K562 (cell line): ENCODE data around the gene RNASE4. TPM values are rescaled to one million over a fixed set of nuclear protein-coding genes. Genes with fewer than 3 reads are reported as not detected.
A peak's percentile ranks its signal among the peaks of the same experiment; 100 is the strongest.

Experiments used
- BMI1 ChIP-seq: fragments of 150-350 bp; IDR thresholded peaks from 2 replicates; pipeline ENCODE4 v1.6.1; 2014; ENCODE audit warnings: low read length
- CEBPG ChIP-seq, 3 experiments: fragments of 200-800 bp in 1 of 3; sonication (Bioruptor generic) in 1 of 3; sonication (generic) in 1 of 3; formaldehyde crosslinking in 1 of 3; IDR thresholded peaks in 2 of 3; conservative IDR thresholded peaks in 1 of 3; 2 replicates each; pipeline versions ENCODE4 v1.6.1 to v1.8.0; 2016 to 2022; ENCODE audit warnings: missing compliant biosample characterization in 2 of 3, missing genetic modification characterization in 2 of 3, mild to moderate bottlenecking in 1 of 3, missing genetic modification reagents in 1 of 3
- GATAD2A ChIP-seq: fragments of 450-650 bp; IDR thresholded peaks from 2 replicates; pipeline ENCODE4 v1.6.1; 2017
- KLF16 ChIP-seq: IDR thresholded peaks from 2 replicates; pipeline ENCODE4 v1.6.1; 2016; ENCODE audit warnings: antibody characterized with exemption
- MGA ChIP-seq: fragments of 450-650 bp; IDR thresholded peaks from 2 replicates; pipeline ENCODE4 v1.6.1; 2016; ENCODE audit warnings: mild to moderate bottlenecking, moderate library complexity
- PML ChIP-seq: IDR thresholded peaks from 2 replicates; pipeline ENCODE4 v1.6.1; 2012; ENCODE audit warnings: low read length, inconsistent platforms
- STAT5B ChIP-seq: fragments of 250-450 bp; sonication (Bioruptor Pico); IDR thresholded peaks from 2 replicates; pipeline ENCODE4 v1.8.0; 2021; ENCODE audit warnings: mild to moderate bottlenecking, inconsistent platforms
- TAF9B ChIP-seq: fragments of 450-650 bp; IDR thresholded peaks from 2 replicates; pipeline ENCODE4 v1.6.1; 2018; ENCODE audit warnings: mild to moderate bottlenecking; ENCODE audit not compliant: partially characterized antibody
- ZBTB26 ChIP-seq: fragments of 450-650 bp; formaldehyde crosslinking; IDR thresholded peaks from 2 replicates; pipeline ENCODE4 v1.4.0; 2022; ENCODE audit warnings: missing genetic modification characterization
- ZNF740 ChIP-seq, 3 experiments: fragments of 200-800 bp in 1 of 3; sonication (Bioruptor generic) in 1 of 3; sonication (generic) in 1 of 3; formaldehyde crosslinking in 1 of 3; IDR thresholded peaks; 2 replicates each; pipeline versions ENCODE4 v1.6.1 to v1.8.0; 2016 to 2022; ENCODE audit warnings: mild to moderate bottlenecking in 2 of 3, missing compliant biosample characterization in 2 of 3, missing genetic modification characterization in 2 of 3, missing genetic modification reagents in 1 of 3
- polyA plus RNA-seq, 8 experiments: library from polyadenylated mRNA; depleted of rRNA in 4 of 8; stranded (reverse) in 5 of 8; unstranded in 3 of 8; fragments of >200 nt; fragmentation: Nextera tagmentation in 2 of 8; fragmentation: Illumina TruSeq in 1 of 8; extraction: Ambion mirVana in 2 of 8; extraction: Trizol in 1 of 8; gene quantifications; 2 replicates each; pipeline versions ENCODE4 v1.2.1 to v1.2.3, GENCODE V29; 2011 to 2014; ENCODE audit warnings: inconsistent platforms in 1 of 8, missing spikeins in 1 of 8
- total RNA-seq, 7 experiments: library from RNA; depleted of rRNA in 6 of 7; stranded (reverse); fragments of >200 nt in 6 of 7; fragmentation: Illumina TruSeq in 2 of 7; extraction: Trizol in 2 of 7; gene quantifications; 2 replicates each; pipeline versions ENCODE4 v1.2.1 to v1.2.3, GENCODE V29; 2011 to 2021; ENCODE audit warnings: low replicate concordance in 1 of 7
- TF ChIP-seq, protein P1 (sequence below): IDR thresholded peaks from 2 replicates; pipeline ENCODE4 v1.6.1; 2014; ENCODE audit warnings: antibody characterized with exemption

Gene RNASE4
- total and polyA plus RNA-seq, 9 of the 15 experiments (the other 6 are each of a cell fraction or from before 2014, with no cell fraction given), result 0.09 to 0.22 (median 0.13) TPM; not detected in 2

DNA sequence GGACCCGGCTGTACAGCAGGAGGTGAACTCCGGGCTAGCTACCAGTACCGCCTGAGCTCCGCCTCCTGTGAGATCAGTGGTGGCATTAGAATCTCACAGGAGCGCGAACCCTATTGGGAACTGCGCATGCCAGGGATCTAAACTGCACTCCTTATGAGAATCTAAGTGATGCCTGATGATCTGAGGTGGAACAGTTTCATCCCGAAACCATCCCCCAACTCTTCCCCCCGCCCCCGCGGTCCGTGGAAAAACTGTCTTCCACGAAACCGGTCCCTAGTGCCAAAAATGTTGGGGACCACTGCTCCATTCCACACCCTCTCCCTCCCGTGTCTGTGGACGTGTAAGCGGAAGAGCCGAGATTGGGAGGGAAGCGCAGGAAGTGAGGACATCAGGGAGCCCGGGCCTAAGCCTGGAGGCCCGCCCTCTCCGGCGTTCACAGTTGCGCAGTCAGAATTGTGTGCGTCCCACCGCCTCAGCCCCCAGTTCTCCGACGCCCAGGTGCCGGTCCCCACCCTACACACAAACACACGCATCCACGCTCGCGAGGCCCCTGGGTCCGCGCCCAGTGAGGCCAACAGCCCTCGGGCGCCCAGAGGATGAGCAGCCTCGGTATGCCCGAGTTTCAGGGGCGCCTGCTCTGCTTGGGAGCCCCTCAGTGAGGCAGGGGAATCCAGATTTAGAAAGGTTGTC is 1.8 kb upstream of the RNASE4 start (continued):
- TF ChIP-seq MGA (no peak), CEBPG (CRISPR knock-in tag; IDR thresholded peaks at IDR 0.05) (peak; percentile 29; the same call in 1 of the 2 replicates), CEBPG (tag; conservative IDR thresholded peaks at IDR 0.05 in 1 of 2, IDR thresholded peaks at IDR 0.05 in 1 of 2) (no peak), ZBTB26 (CRISPR knock-in tag) (no peak), STAT5B (no peak), GATAD2A (no peak), KLF16 (no peak), ZNF740 (CRISPR knock-in tag; IDR thresholded peaks at IDR 0.05) (no peak), ZNF740 (tag; IDR thresholded peaks at IDR 0.05) (no peak), TAF9B (no peak), PML (no peak), BMI1 (no peak)
- TF ChIP-seq, protein P1, sequence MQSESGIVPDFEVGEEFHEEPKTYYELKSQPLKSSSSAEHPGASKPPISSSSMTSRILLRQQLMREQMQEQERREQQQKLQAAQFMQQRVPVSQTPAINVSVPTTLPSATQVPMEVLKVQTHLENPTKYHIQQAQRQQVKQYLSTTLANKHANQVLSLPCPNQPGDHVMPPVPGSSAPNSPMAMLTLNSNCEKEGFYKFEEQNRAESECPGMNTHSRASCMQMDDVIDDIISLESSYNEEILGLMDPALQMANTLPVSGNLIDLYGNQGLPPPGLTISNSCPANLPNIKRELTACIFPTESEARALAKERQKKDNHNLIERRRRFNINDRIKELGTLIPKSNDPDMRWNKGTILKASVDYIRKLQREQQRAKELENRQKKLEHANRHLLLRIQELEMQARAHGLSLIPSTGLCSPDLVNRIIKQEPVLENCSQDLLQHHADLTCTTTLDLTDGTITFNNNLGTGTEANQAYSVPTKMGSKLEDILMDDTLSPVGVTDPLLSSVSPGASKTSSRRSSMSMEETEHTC, result no peak
